ENCODE results near the gene ONECUT3.

DNA sequence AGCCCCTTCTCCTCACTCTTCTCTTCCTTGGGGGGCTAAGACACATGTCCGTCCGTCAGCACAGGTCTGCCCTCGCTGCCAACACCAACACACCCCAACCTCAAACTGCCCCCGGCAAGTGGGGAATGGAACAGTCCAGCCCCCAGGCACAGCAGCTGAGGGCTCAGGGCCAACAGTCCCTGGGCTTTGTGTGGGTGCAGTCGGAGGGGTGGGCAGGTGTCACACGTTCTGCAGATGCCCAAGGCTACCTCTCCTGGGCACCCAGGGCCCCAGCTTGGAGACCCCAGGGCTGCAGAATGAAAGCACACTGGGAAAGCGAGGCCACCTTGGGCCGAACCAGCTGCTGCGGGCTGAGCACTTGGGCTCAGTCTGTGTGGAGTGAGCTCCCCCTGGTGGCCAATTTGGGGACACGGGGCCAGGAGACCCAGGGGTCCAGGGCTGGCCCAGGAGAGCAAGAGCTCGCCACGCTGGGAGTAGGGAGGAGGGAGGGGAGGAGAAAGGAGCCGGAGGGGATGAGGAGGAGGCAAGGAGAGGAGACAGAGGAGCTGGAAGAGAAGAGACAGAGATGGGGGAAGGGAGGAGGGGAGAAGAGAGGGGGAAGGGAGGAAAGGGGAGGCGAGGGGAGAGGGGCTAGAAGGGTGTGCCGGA is 72.7 kb downstream of the ONECUT3 start:
- peak; percentile 88 to 91 for TF ChIP-seq CTCF (IDR thresholded peaks at IDR 0.05; ENCODE audit: extremely low read depth in 1 of 2, insufficient read depth in 1 of 2, low read depth in 1 of 2, low read length in 2 of 2)
- no peak for TF ChIP-seq POLR2A (IDR thresholded peaks at IDR 0.05; ENCODE audit: low read depth, low read length)
- TF ChIP-seq POLR2AphosphoS5 (IDR thresholded peaks at IDR 0.05; ENCODE audit: insufficient read depth, low read depth, low read length): no peak
- no peak for TF ChIP-seq JUN (IDR thresholded peaks at IDR 0.05; ENCODE audit: borderline replicate concordance, insufficient read depth, insufficient read length, low read depth)
- TF ChIP-seq, protein P1, sequence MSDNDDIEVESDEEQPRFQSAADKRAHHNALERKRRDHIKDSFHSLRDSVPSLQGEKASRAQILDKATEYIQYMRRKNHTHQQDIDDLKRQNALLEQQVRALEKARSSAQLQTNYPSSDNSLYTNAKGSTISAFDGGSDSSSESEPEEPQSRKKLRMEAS (IDR thresholded peaks at IDR 0.05; ENCODE audit: insufficient read depth, insufficient read length): no peak
- no peak for TF ChIP-seq GATA2 (IDR thresholded peaks at IDR 0.05; ENCODE audit: insufficient read depth, insufficient read length, low read depth, low read length)
- TF ChIP-seq EZH2 (IDR thresholded peaks at IDR 0.05; ENCODE audit: borderline replicate concordance, low read depth, low read length, severe bottlenecking): no peak
